Upper lobe of right lung (tissue), 1 donor: ENCODE data around the gene SIT1. TPM values are rescaled to one million over a fixed set of nuclear protein-coding genes. Genes with fewer than 3 reads are reported as not detected.
A peak's percentile ranks its signal among the peaks of the same experiment; 100 is the strongest.

Experiments used
- ATAC-seq: fragments of 200-7000 bp; cut with Tn5 transposase; one replicate; pipeline ENCODE4 v1.9.1; 2020; ENCODE audit warnings: mild to moderate bottlenecking, moderate library complexity
- DNase-seq: peaks from one replicate; pipeline ENCODE4 v3.0.0-alpha.2; 2020
- H3K27ac ChIP-seq: fragments of 200-600 bp; one replicate; pipeline ENCODE4 v1.8.0; 2022
- H3K27me3 ChIP-seq: fragments of 200-600 bp; one replicate; pipeline ENCODE4 v1.8.0; 2022; ENCODE audit warnings: mild to moderate bottlenecking
- H3K36me3 ChIP-seq: fragments of 200-600 bp; one replicate; pipeline ENCODE4 v1.8.0; 2022
- H3K4me1 ChIP-seq: fragments of 200-600 bp; one replicate; pipeline ENCODE4 v1.8.0; 2022
- H3K4me3 ChIP-seq: fragments of 200-600 bp; one replicate; pipeline ENCODE4 v1.8.0; 2022; ENCODE audit warnings: mild to moderate bottlenecking
- H3K9me3 ChIP-seq: fragments of 200-600 bp; one replicate; pipeline ENCODE4 v1.8.0; 2022
- CTCF ChIP-seq: fragments of 200-600 bp; IDR thresholded peaks from one replicate; pipeline ENCODE4 v1.8.0; 2022; ENCODE audit warnings: antibody characterized with exemption
- intact Hi-C: fragments of 100-400 bp; cut with DNase I; formaldehyde crosslinking; loops from one replicate; pipeline ENCODE4 v1.11.0; 2022
- total RNA-seq: library from RNA; stranded (reverse); fragmentation: NEBNext Ultra II Directional; extraction: Animal tissue kit (Norgen Biotek cat#: 25700); gene quantifications from one replicate; pipeline ENCODE4 v1.2.1, GENCODE V29; 2021
- donor health status: DM: no; HTN: yes; CAD: no; lungs with severe emphysema.

SIT1 gene
- total RNA-seq, 1 donor from 2014 or later = 2.2 TPM

DNA sequence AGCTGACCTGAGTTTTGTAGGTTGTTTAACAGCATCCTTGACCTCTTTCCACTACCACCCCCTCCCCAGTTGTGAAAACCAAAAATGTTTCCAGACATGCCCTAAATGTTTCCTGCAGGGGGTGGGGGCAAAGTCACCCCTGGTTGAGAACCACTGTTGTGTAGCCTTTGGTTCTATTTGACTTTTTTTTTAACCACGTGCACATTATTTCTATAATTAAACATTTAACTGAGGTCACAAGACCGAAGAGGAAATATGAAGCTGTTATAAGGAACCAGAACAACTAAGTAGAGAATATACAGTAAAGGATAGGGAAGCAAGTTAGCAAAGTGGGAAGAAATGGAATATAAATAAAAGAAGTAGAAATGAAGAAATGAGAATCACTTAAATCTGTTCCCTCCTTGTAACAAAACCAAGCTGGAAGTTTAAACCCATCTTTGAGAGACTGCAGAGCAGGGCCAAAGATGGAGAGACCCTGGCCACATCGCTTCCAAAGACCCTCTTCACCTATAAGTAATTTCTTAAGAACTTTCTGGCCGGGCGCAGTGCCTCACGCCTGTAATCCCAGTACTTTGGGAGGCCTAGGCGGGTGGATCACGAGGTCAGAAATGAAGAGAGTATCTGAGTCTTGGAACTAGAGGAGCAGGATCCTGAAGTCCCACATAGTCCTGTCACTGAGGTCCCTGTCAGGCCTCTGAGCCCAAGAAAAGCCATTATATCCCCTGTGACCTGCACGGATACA, 14.4 kb downstream of the SIT1 start:
- peak overlapping the region; percentile 49 for H3K27ac ChIP-seq
- H3K27me3 ChIP-seq = no peaks in the 10 kb centered on the region
- no peak for TF ChIP-seq CTCF
- DNase-seq (no peak), ATAC-seq (peak; percentile 65)
- intact Hi-C loops = no loop called here
- no peaks in the 10 kb centered on the region for H3K9me3 ChIP-seq
- no peaks in the 10 kb centered on the region for H3K36me3 ChIP-seq
- H3K4me3 ChIP-seq = no peak overlapping the region
- H3K4me1 ChIP-seq = peaks cover 21% of the 10 kb centered on the region

- H3K4me1 ChIP-seq = peaks cover 21% of the 10 kb centered on the region
- DNase-seq (no peak), ATAC-seq (peak; percentile 48)
- no peak overlapping the region for H3K4me3 ChIP-seq
- H3K9me3 ChIP-seq = no peaks in the 10 kb centered on the region
- no peak for TF ChIP-seq CTCF
- H3K27me3 ChIP-seq = no peaks in the 10 kb centered on the region
- intact Hi-C loops = no loop called here
- H3K36me3 ChIP-seq = no peaks in the 10 kb centered on the region
- H3K27ac ChIP-seq = peak overlapping the region; percentile 15
Measured at GRCh38 chr9:35635730-35636129, 15.0 kb downstream of the SIT1 start.

DNA sequence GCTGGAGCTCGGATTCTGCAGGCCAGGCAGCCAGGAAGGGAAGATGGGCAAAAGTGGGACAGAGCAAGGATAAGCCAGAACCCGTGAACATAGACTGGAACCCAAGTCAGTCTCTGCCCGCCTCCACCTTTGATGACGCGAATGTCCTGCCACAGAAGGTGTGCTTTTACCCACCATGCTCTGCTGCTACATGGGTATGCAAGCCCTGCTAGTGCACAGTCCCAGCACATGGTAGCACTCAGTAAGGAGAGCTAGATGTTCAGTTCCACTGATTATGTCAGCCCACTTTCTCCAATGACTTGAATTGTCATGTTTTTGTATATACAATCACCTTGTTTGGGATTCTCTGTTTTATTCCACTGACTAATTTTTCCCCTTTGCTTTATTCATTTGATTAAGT, 21.1 kb downstream of the SIT1 start:
- intact Hi-C loops = no loop called here

DNA sequence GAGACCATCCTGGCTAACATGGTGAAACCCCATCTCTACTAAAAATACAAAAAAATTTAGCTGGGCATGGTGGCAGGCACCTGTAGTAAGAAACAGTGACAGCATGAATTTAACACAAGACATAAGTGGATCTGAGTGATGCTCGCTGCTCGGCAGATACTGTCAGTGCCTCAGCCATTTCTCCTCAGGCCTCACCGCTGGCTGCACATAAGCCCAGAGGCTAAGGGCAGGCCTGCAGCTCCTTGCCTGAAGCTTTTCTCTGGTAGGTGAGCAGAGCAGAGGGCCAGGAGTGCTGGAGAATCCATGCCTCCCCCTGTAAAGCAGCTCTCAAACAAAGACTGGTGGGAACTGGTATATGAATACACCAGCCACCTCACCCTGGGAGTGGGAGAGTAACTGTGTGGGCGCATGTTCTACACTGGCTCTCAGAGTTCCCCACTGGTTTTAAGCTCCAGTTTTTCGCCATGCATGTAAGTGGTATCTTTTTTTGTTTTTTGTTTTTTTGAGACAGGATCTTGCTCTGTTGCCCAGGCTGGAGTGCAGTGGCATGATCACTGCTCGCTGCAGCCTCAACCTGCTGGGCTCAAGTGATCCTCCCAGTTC, 22.2 kb downstream of the SIT1 start:
- Histone ChIP-seq H3K4me3 (no peak overlapping the region), H3K27me3 (no peaks in the 10 kb centered on the region), H3K27ac (no peak overlapping the region), H3K9me3 (no peaks in the 10 kb centered on the region), H3K4me1 (no peaks in the 10 kb centered on the region), H3K36me3 (no peaks in the 10 kb centered on the region)
- intact Hi-C loops = no loop called here
- ATAC-seq (no peak), DNase-seq (no peak)
- no peak for TF ChIP-seq CTCF

More for the DNA sequence above, 21.1 kb downstream of the SIT1 start:
- ATAC-seq = no peak
- no peak overlapping the region for H3K4me3 ChIP-seq
- no peaks in the 10 kb centered on the region for H3K36me3 ChIP-seq
- DNase-seq = no peak
- TF ChIP-seq CTCF = no peak
- no peaks in the 10 kb centered on the region for H3K4me1 ChIP-seq
- no peaks in the 10 kb centered on the region for H3K27me3 ChIP-seq
- no peak overlapping the region for H3K27ac ChIP-seq
- no peaks in the 10 kb centered on the region for H3K9me3 ChIP-seq

DNA sequence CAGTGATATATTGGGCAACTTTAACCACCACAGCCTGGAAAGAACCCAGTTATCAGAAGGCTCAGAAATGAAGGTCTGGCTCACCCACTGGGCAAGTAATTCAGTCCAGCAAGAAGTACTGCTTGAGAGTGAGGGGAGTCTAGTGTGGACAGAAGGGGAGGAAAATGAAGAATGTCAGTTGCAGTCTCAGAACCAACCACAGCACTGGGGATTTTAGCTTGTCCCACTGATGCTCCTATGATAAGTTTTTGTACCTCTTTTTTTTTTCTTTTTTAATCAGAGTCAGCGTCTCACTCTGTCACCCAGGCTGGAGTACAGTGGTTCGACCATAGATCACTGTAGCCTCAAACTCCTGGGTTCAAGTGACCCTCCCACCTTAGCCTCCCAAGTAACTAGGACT, 23.2 kb downstream of the SIT1 start:
- Histone ChIP-seq H3K27me3 (no peaks in the 10 kb centered on the region), H3K27ac (no peak overlapping the region), H3K9me3 (no peaks in the 10 kb centered on the region), H3K4me1 (no peaks in the 10 kb centered on the region), H3K4me3 (no peak overlapping the region), H3K36me3 (no peaks in the 10 kb centered on the region)
- intact Hi-C loops = no loop called here
- DNase-seq = no peak
- ATAC-seq = no peak
- TF ChIP-seq CTCF = no peak
